Liver (tissue), 3 donors: ENCODE results near the gene GLI3.

ENCODE experiments used
- ATF3 ChIP-seq: IDR thresholded peaks from 2 replicates; pipeline ENCODE4 v1.6.1; 2016; ENCODE audit warnings: antibody characterized with exemption
- CTCF ChIP-seq: fragments of 150-350 bp; IDR thresholded peaks from 2 replicates; pipeline ENCODE4 v1.5.1; 2017; ENCODE audit warnings: improper control_type of control experiment, low read depth, low read length; ENCODE audit not compliant: missing input control
- EGR1 ChIP-seq, 2 donors: IDR thresholded peaks; 2 replicates each; pipeline ENCODE4 v1.6.1; 2016 to 2018; ENCODE audit warnings: antibody characterized with exemption in 2 of 2, low read depth in 2 of 2
- GABPA ChIP-seq, 2 donors: IDR thresholded peaks in 1 of 2; conservative IDR thresholded peaks in 1 of 2; 2 replicates each; pipeline ENCODE4 v1.6.1; 2016; ENCODE audit warnings: antibody characterized with exemption in 2 of 2, mild to moderate bottlenecking in 1 of 2, moderate library complexity in 1 of 2
- HNF4A ChIP-seq, 2 donors: conservative IDR thresholded peaks; 2 replicates each; pipeline ENCODE4 v1.6.1; 2016; ENCODE audit warnings: antibody characterized with exemption in 2 of 2, mild to moderate bottlenecking in 2 of 2
- JUND ChIP-seq, 2 donors: IDR thresholded peaks; 2 replicates each; pipeline ENCODE4 v1.6.1; 2016; ENCODE audit warnings: antibody characterized with exemption in 2 of 2
- MAX ChIP-seq: IDR thresholded peaks from 2 replicates; pipeline ENCODE4 v1.6.1; 2016; ENCODE audit warnings: antibody characterized with exemption
- RAD21 ChIP-seq, 2 donors: IDR thresholded peaks; 2 replicates each; pipeline ENCODE4 v1.6.1; 2016; ENCODE audit warnings: antibody characterized with exemption in 2 of 2, mild to moderate bottlenecking in 2 of 2
- REST ChIP-seq: IDR thresholded peaks from 2 replicates; pipeline ENCODE4 v1.6.1; 2016; ENCODE audit warnings: antibody characterized with exemption, mild to moderate bottlenecking
- RXRA ChIP-seq, 2 donors: IDR thresholded peaks; 2 replicates each; pipeline ENCODE4 v1.6.1; 2017 to 2018; ENCODE audit warnings: antibody characterized with exemption in 2 of 2, mild to moderate bottlenecking in 1 of 2
- SP1 ChIP-seq: IDR thresholded peaks from 2 replicates; pipeline ENCODE4 v1.6.1; 2018; ENCODE audit warnings: antibody characterized with exemption, mild to moderate bottlenecking
- TAF1 ChIP-seq: conservative IDR thresholded peaks from 2 replicates; pipeline ENCODE4 v1.6.1; 2016; ENCODE audit warnings: antibody characterized with exemption, mild to moderate bottlenecking
- ZBTB33 ChIP-seq: IDR thresholded peaks from 2 replicates; pipeline ENCODE4 v1.6.1; 2016; ENCODE audit warnings: antibody characterized with exemption
- donor health status: healthy.
- donor health status: healthy.

- TF ChIP-seq CTCF (no peak), ATF3 (no peak), MAX (no peak), GABPA (IDR thresholded peaks at IDR 0.05 in 1 of 2, conservative IDR thresholded peaks at IDR 0.05 in 1 of 2) (no peak), REST (no peak), TAF1 (no peak), HNF4A (conservative IDR thresholded peaks at IDR 0.05) (no peak), RXRA (IDR thresholded peaks at IDR 0.05) (no peak), EGR1 (IDR thresholded peaks at IDR 0.05; ENCODE audit: low read depth in 2 of 2) (no peak), RAD21 (IDR thresholded peaks at IDR 0.05) (no peak), JUND (IDR thresholded peaks at IDR 0.05) (no peak), ZBTB33 (no peak), SP1 (no peak)
Measured at GRCh38 chr7:42197451-42197850, 39.6 kb downstream of the GLI3 start.
